HepG2 (cell line): ENCODE measurements around the gene APOC4. TPM values are rescaled to one million over a fixed set of nuclear protein-coding genes. Genes with fewer than 3 reads are reported as not detected.

Source experiments
- CHD4 ChIP-seq: fragments of 200-600 bp; sonication (generic); IDR thresholded peaks from 2 replicates; pipeline ENCODE4 v1.7.0; 2017; ENCODE audit warnings: mild to moderate bottlenecking, low read length, borderline replicate concordance
- FOSL1 ChIP-seq: sonication (generic); formaldehyde crosslinking; IDR thresholded peaks from 2 replicates; pipeline ENCODE4 v1.9.0; 2021; ENCODE audit warnings: missing genetic modification reagents, borderline replicate concordance
- FOXJ3 ChIP-seq: sonication (generic); formaldehyde crosslinking; IDR thresholded peaks from 2 replicates; pipeline ENCODE4 v1.4.0; 2020; ENCODE audit warnings: missing genetic modification reagents, mild to moderate bottlenecking, borderline replicate concordance
- RBFOX2 ChIP-seq: fragments of 200-400 bp; formaldehyde crosslinking; IDR thresholded peaks from 2 replicates; pipeline ENCODE4 v1.6.1; 2017; ENCODE audit warnings: low read depth, mild to moderate bottlenecking, low read length
- STAG1 ChIP-seq: sonication (generic); formaldehyde crosslinking; IDR thresholded peaks from 2 replicates; pipeline ENCODE4 v1.4.0; 2020; ENCODE audit warnings: missing genetic modification reagents
- TCF7 ChIP-seq: sonication (generic); IDR thresholded peaks from 2 replicates; pipeline ENCODE4 v1.6.1; 2016; ENCODE audit warnings: antibody characterized with exemption, low read depth
- ZBTB20 ChIP-seq: sonication (generic); formaldehyde crosslinking; IDR thresholded peaks from 2 replicates; pipeline ENCODE4 v1.8.1; 2023; ENCODE audit warnings: missing genetic modification reagents, low read depth, mild to moderate bottlenecking, borderline replicate concordance
- ZNF17 ChIP-seq: sonication (generic); formaldehyde crosslinking; IDR thresholded peaks from 2 replicates; pipeline ENCODE4 v1.5.0; 2020; ENCODE audit warnings: mild to moderate bottlenecking, missing genetic modification reagents
- ZNF205 ChIP-seq: IDR thresholded peaks from 2 replicates; pipeline ENCODE4 v1.6.1; 2018; ENCODE audit warnings: missing biosample characterization, missing genetic modification reagents
- ZNF569 ChIP-seq: sonication (generic); formaldehyde crosslinking; IDR thresholded peaks from 2 replicates; pipeline ENCODE4 v1.5.0; 2020; ENCODE audit warnings: mild to moderate bottlenecking, missing genetic modification reagents, moderate library complexity, borderline replicate concordance
- ZNF616 ChIP-seq: sonication (generic); formaldehyde crosslinking; IDR thresholded peaks from 2 replicates; pipeline ENCODE4 v1.5.0; 2020; ENCODE audit warnings: low read depth, mild to moderate bottlenecking, missing genetic modification reagents
- ZNF782 ChIP-seq: sonication (generic); formaldehyde crosslinking; IDR thresholded peaks from 2 replicates; pipeline ENCODE4 v1.4.0; 2020; ENCODE audit warnings: missing genetic modification reagents, mild to moderate bottlenecking, borderline replicate concordance
- ZNF878 ChIP-seq: sonication (generic); formaldehyde crosslinking; IDR thresholded peaks from 2 replicates; pipeline ENCODE4 v1.8.1; 2023; ENCODE audit warnings: mild to moderate bottlenecking, missing genetic modification reagents, moderate library complexity
- polyA plus RNA-seq, 8 experiments: library from polyadenylated mRNA; depleted of rRNA in 3 of 8; stranded (reverse) in 7 of 8; unstranded in 1 of 8; fragments of >200 nt; fragmentation: Illumina TruSeq in 4 of 8; extraction: Trizol in 4 of 8; gene quantifications; 2 replicates each; pipeline versions ENCODE4 v1.2.1 to v1.2.3, GENCODE V29; 2011 to 2016; ENCODE audit warnings: low read depth in 4 of 8, missing spikeins in 1 of 8, mixed read lengths in 1 of 8; ENCODE audit not compliant: insufficient read depth in 1 of 8
- total RNA-seq, 5 experiments: library from RNA; depleted of rRNA; stranded (reverse); fragments of >200 nt; fragmentation: Illumina TruSeq; extraction: Trizol; gene quantifications; 2 replicates each; pipeline ENCODE4 v1.2.3, GENCODE V29; 2016; ENCODE audit warnings: low read depth in 1 of 5
- TF ChIP-seq, protein P1 (sequence below): sonication (generic); formaldehyde crosslinking; IDR thresholded peaks from 2 replicates; pipeline ENCODE4 v1.4.0; 2020; ENCODE audit warnings: missing genetic modification reagents, mild to moderate bottlenecking, borderline replicate concordance
- TF ChIP-seq, protein P2 (sequence below): sonication (generic); formaldehyde crosslinking; IDR thresholded peaks from 2 replicates; pipeline ENCODE4 v1.4.0; 2020; ENCODE audit warnings: mild to moderate bottlenecking, missing genetic modification reagents
- TF ChIP-seq, protein P3 (sequence below): sonication (generic); formaldehyde crosslinking; IDR thresholded peaks from 2 replicates; pipeline ENCODE4 v1.4.0; 2020; ENCODE audit warnings: missing genetic modification reagents
- TF ChIP-seq, protein P4 (sequence below): sonication (generic); formaldehyde crosslinking; IDR thresholded peaks from 2 replicates; pipeline ENCODE4 v1.4.0; 2020; ENCODE audit warnings: missing genetic modification reagents
- TF ChIP-seq, protein P5 (sequence below): sonication (generic); formaldehyde crosslinking; IDR thresholded peaks from 2 replicates; pipeline ENCODE4 v1.4.0; 2020; ENCODE audit warnings: missing genetic modification reagents, low read depth, mild to moderate bottlenecking, borderline replicate concordance
- TF ChIP-seq, protein P6 (sequence below): IDR thresholded peaks from 2 replicates; pipeline ENCODE4 v1.6.1; 2016; ENCODE audit warnings: missing genetic modification reagents, missing compliant biosample characterization

APOC4 gene
- total and polyA plus RNA-seq, 2 of the 13 experiments (the other 11 are each of a cell fraction or from before 2014, with no cell fraction given), result 0.46 TPM; not detected in 1

DNA sequence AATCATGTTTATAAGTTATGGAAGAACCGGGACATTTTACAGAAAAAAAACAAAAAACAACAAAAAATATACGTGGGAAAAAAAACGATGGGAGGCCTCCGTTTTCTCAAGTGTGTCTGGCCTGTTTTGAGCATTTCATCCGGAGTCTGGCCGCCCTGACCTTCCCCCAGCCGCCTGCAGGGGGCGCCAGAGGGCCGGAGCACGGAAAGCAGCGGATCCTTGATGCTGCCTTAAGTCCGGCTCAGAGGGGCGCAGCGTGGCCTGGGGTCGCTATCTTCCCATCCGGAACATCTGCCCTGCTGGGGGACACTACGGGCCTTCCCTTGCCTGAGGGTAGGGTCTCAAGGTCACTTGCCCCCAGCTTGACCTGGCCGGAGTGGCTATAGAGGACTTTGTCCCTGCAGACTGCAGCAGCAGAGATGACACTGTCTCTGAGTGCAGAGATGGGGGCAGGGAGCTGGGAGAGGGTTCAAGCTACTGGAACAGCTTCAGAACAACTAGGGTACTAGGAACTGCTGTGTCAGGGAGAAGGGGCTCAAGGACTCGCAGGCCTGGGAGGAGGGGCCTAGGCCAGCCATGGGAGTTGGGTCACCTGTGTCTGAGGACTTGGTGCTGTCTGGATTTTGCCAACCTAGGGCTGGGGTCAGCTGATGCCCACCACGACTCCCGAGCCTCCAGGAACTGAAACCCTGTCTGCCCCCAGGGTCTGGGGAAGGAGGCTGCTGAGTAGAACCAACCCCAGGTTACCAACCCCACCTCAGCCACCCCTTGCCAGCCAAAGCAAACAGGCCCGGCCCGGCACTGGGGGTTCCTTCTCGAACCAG is 38.2 kb upstream of the APOC4 start (continued):
- TF ChIP-seq, protein P1, sequence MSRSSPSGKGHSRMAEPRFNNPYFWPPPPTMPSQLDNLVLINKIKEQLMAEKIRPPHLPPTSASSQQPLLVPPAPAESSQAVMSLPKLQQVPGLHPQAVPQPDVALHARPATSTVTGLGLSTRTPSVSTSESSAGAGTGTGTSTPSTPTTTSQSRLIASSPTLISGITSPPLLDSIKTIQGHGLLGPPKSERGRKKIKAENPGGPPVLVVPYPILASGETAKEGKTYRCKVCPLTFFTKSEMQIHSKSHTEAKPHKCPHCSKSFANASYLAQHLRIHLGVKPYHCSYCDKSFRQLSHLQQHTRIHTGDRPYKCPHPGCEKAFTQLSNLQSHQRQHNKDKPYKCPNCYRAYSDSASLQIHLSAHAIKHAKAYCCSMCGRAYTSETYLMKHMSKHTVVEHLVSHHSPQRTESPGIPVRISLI (CRISPR knock-in tag), result peak; percentile 71; the same call in 1 of the 2 replicates
- TF ChIP-seq, protein P2, sequence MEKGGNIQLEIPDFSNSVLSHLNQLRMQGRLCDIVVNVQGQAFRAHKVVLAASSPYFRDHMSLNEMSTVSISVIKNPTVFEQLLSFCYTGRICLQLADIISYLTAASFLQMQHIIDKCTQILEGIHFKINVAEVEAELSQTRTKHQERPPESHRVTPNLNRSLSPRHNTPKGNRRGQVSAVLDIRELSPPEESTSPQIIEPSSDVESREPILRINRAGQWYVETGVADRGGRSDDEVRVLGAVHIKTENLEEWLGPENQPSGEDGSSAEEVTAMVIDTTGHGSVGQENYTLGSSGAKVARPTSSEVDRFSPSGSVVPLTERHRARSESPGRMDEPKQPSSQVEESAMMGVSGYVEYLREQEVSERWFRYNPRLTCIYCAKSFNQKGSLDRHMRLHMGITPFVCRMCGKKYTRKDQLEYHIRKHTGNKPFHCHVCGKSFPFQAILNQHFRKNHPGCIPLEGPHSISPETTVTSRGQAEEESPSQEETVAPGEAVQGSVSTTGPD, result no peak
- TF ChIP-seq, protein P3, sequence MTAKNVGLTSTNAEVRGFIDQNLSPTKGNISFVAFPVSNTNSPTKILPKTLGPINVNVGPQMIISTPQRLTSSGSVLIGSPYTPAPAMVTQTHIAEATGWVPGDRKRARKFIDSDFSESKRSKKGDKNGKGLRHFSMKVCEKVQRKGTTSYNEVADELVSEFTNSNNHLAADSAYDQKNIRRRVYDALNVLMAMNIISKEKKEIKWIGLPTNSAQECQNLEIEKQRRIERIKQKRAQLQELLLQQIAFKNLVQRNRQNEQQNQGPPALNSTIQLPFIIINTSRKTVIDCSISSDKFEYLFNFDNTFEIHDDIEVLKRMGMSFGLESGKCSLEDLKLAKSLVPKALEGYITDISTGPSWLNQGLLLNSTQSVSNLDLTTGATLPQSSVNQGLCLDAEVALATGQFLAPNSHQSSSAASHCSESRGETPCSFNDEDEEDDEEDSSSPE, result peak; percentile 20
- TF ChIP-seq, protein P4, sequence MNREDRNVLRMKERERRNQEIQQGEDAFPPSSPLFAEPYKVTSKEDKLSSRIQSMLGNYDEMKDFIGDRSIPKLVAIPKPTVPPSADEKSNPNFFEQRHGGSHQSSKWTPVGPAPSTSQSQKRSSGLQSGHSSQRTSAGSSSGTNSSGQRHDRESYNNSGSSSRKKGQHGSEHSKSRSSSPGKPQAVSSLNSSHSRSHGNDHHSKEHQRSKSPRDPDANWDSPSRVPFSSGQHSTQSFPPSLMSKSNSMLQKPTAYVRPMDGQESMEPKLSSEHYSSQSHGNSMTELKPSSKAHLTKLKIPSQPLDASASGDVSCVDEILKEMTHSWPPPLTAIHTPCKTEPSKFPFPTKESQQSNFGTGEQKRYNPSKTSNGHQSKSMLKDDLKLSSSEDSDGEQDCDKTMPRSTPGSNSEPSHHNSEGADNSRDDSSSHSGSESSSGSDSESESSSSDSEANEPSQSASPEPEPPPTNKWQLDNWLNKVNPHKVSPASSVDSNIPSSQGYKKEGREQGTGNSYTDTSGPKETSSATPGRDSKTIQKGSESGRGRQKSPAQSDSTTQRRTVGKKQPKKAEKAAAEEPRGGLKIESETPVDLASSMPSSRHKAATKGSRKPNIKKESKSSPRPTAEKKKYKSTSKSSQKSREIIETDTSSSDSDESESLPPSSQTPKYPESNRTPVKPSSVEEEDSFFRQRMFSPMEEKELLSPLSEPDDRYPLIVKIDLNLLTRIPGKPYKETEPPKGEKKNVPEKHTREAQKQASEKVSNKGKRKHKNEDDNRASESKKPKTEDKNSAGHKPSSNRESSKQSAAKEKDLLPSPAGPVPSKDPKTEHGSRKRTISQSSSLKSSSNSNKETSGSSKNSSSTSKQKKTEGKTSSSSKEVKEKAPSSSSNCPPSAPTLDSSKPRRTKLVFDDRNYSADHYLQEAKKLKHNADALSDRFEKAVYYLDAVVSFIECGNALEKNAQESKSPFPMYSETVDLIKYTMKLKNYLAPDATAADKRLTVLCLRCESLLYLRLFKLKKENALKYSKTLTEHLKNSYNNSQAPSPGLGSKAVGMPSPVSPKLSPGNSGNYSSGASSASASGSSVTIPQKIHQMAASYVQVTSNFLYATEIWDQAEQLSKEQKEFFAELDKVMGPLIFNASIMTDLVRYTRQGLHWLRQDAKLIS (CRISPR knock-in tag), result peak; percentile 41; the same call in 1 of the 2 replicates
- TF ChIP-seq CHD4 (no peak), FOSL1 (CRISPR knock-in tag) (no peak), ZNF616 (no peak; the same call in 1 of the 2 replicates), STAG1 (CRISPR knock-in tag) (peak; percentile 93), ZNF878 (CRISPR knock-in tag) (0 out of 2 replicates have a peak, but pooled peaks have one; percentile 27), ZNF205 (peak; percentile 43), ZNF782 (CRISPR knock-in tag) (peak; percentile 71; the same call in 1 of the 2 replicates), ZNF569 (CRISPR knock-in tag) (no peak), TCF7 (no peak), FOXJ3 (CRISPR knock-in tag) (peak; percentile 63; the same call in 1 of the 2 replicates), ZBTB20 (peak; percentile 46; the same call in 1 of the 2 replicates), ZNF17 (CRISPR knock-in tag) (no peak), RBFOX2 (peak; percentile 64)
- TF ChIP-seq, protein P5, sequence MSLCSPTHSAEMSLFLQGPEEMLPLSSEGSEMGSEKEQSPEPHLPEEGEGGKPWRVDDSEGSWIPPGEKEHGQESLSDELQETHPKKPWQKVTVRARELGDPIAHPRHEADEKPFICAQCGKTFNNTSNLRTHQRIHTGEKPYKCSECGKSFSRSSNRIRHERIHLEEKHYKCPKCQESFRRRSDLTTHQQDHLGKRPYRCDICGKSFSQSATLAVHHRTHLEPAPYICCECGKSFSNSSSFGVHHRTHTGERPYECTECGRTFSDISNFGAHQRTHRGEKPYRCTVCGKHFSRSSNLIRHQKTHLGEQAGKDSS, result peak; percentile 89; the same call in 1 of the 2 replicates
- TF ChIP-seq, protein P6, sequence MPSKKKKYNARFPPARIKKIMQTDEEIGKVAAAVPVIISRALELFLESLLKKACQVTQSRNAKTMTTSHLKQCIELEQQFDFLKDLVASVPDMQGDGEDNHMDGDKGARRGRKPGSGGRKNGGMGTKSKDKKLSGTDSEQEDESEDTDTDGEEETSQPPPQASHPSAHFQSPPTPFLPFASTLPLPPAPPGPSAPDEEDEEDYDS (CRISPR knock-in tag), result peak; percentile 54; the same call in 1 of the 2 replicates
